ENCODE data around the gene GSC2. TPM values are rescaled to one million over a fixed set of nuclear protein-coding genes. Genes with fewer than 3 reads are reported as not detected.

GSC2 gene
- polyA plus RNA-seq, 1 donor, result not detected

DNA sequence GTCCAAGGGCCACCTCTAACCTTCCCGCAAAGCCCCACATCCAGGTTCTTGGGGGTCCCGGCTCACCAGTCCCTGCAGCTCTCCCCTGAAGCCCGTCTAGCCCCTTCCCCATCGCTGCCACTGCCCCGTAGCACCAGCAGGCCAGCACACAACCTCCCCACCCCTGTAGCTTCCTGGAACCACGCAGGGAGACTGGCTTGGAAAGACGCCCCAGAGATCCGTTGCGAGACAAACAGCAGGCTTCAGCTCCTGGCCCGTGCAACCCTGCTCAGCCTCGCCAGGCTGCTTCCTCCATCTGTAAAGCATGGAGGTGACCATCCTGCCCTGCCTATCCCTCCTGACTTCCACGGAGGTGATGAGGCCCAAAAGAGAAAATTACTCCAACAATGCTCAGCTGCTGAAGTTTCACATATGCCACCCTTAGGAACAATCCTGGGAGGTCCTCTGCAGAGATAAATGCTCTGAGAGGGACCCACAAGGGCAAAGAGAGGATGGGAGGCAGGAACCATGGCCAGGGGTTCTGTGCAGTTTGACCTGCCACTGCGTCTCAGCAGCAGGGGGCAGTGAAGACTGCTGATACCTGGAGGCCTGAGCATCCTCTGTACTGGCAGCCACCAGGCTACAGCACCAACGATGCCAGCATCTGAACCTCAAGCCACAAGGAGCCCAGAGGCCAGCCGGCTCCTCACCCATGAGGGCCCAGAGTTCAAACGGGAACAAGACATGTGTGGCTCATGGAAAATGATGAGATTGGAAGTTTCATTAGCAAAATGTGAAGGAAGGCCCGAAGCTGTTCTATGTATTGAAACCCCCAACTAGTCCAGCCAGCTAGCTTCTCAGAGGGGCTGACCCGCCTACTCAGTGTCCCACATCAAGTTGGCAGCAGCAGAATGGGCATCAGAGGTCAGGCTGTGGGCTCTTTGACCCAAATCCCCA, 44.0 kb downstream of the GSC2 start:
- Histone ChIP-seq H3K36me3 (ENCODE audit: control insufficient read depth, insufficient read depth, low read length) (peaks cover 10% of the 10 kb centered on the region), H3K9me3 (ENCODE audit: control insufficient read depth, low read depth, low read length) (no peaks in the 10 kb centered on the region), H3K27me3 (ENCODE audit: control insufficient read depth, insufficient read depth, low read length) (no peaks in the 10 kb centered on the region), H3K4me1 (ENCODE audit: control insufficient read depth, insufficient read depth, low read length) (peaks cover 8% of the 10 kb centered on the region), H3K27ac (ENCODE audit: low read length) (no peak overlapping the region), H3K4me3 (ENCODE audit: low read length) (no peak overlapping the region)
- DNase-seq, result no peak
- no CpG with 5 or more reads among the region's 18 CpGs for WGBS (ENCODE audit: insufficient coverage, low lambda C conversion rate)

DNA sequence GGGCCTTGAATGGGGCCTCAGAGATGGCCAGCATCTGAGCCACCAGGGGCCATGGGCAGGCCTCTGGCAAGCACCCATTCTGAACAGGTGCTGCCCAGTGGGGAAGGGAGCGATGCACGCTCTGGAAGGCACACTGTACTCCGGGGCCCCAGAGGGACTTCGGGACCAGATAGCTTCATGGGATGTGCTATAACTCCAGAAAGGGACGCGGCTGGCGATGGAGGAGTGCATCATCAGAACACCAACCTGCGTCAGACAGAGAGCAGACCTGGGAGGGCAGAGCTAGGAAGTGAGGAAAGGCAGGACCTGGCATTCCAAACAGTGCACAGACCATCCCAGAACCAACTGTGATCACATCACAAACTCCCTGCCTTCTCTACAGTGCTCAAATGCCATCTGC, 44.6 kb downstream of the GSC2 start:
- H3K4me3 ChIP-seq (ENCODE audit: low read length), result no peak overlapping the region
- peaks cover 8% of the 10 kb centered on the region for H3K4me1 ChIP-seq (ENCODE audit: control insufficient read depth, insufficient read depth, low read length)
- DNase-seq, result no peak
- 90% methylated on average over 2 of the region's 8 CpGs for WGBS (ENCODE audit: insufficient coverage, low lambda C conversion rate)
- no peak overlapping the region for H3K27ac ChIP-seq (ENCODE audit: low read length)
- H3K9me3 ChIP-seq (ENCODE audit: control insufficient read depth, low read depth, low read length), result no peaks in the 10 kb centered on the region
- H3K36me3 ChIP-seq (ENCODE audit: control insufficient read depth, insufficient read depth, low read length), result peaks cover 10% of the 10 kb centered on the region
- H3K27me3 ChIP-seq (ENCODE audit: control insufficient read depth, insufficient read depth, low read length), result no peaks in the 10 kb centered on the region

- no peaks in the 10 kb centered on the region for H3K9me3 ChIP-seq (ENCODE audit: control insufficient read depth, low read depth, low read length)
- no CpG with 5 or more reads among the region's 5 CpGs for WGBS (ENCODE audit: insufficient coverage, low lambda C conversion rate)
- no peak overlapping the region for H3K27ac ChIP-seq (ENCODE audit: low read length)
- H3K4me1 ChIP-seq (ENCODE audit: control insufficient read depth, insufficient read depth, low read length), result no peaks in the 10 kb centered on the region
- peaks cover 10% of the 10 kb centered on the region for H3K36me3 ChIP-seq (ENCODE audit: control insufficient read depth, insufficient read depth, low read length)
- no peak overlapping the region for H3K4me3 ChIP-seq (ENCODE audit: low read length)
- no peak for DNase-seq
- H3K27me3 ChIP-seq (ENCODE audit: control insufficient read depth, insufficient read depth, low read length), result no peaks in the 10 kb centered on the region
Measured at GRCh38 chr22:19103880-19104821, 45.9 kb downstream of the GSC2 start.

DNA sequence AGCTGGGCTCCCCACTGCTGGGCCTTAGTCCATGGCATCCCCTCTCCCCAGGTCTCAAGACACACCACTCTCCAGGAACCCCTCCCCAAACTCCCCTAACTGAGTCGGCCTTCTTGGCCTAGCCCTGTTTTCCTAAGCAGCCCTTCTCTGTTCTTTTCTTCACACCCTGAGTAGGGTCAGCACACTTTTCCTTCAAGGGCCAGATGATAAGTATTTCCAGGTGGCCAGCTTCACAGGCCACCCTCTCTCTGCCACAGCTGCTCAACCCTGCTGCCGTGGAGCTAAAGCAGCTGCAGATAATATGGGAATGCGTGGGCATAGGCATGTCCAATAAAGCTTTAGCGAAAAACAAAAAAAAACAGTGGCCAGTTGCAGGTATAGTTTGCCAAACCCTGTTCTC, 51.9 kb downstream of the GSC2 start:
- no peak overlapping the region for H3K27ac ChIP-seq (ENCODE audit: low read length)
- no CpG with 5 or more reads among the region's 4 CpGs for whole genome bisulfite sequencing (ENCODE audit: insufficient coverage, low lambda C conversion rate)
- peaks cover 4% of the 10 kb centered on the region for H3K36me3 ChIP-seq (ENCODE audit: control insufficient read depth, insufficient read depth, low read length)
- no peak for DNase-seq
- H3K27me3 ChIP-seq (ENCODE audit: control insufficient read depth, insufficient read depth, low read length), result no peaks in the 10 kb centered on the region
- no peaks in the 10 kb centered on the region for H3K4me1 ChIP-seq (ENCODE audit: control insufficient read depth, insufficient read depth, low read length)
- H3K4me3 ChIP-seq (ENCODE audit: low read length), result no peak overlapping the region
- no peaks in the 10 kb centered on the region for H3K9me3 ChIP-seq (ENCODE audit: control insufficient read depth, low read depth, low read length)

GRCh38 chr22:19097518-19097917, 52.6 kb downstream of the GSC2 start:
- Histone ChIP-seq H3K27ac (ENCODE audit: low read length) (no peak overlapping the region), H3K36me3 (ENCODE audit: control insufficient read depth, insufficient read depth, low read length) (peaks cover 4% of the 10 kb centered on the region), H3K27me3 (ENCODE audit: control insufficient read depth, insufficient read depth, low read length) (no peaks in the 10 kb centered on the region), H3K4me3 (ENCODE audit: low read length) (no peak overlapping the region), H3K9me3 (ENCODE audit: control insufficient read depth, low read depth, low read length) (no peaks in the 10 kb centered on the region), H3K4me1 (ENCODE audit: control insufficient read depth, insufficient read depth, low read length) (no peaks in the 10 kb centered on the region)
- no CpG with 5 or more reads among the region's 3 CpGs for WGBS (ENCODE audit: insufficient coverage, low lambda C conversion rate)
- no peak for DNase-seq

Other genes starting within 250 kb of the GSC2 start
- gene DGCR6, start 244.0 kb downstream of the GSC2 start, polyA plus RNA-seq, result 5.9 TPM
- gene PRODH, start 214.0 kb downstream of the GSC2 start, polyA plus RNA-seq, result 197 TPM
- gene DGCR2, start 27.9 kb downstream of the GSC2 start, polyA plus RNA-seq, result 53.1 TPM
- not detected for gene TSSK2, start 19.0 kb downstream of the GSC2 start, polyA plus RNA-seq
- gene ESS2, start 5.6 kb downstream of the GSC2 start, polyA plus RNA-seq, result 10.8 TPM
- gene SLC25A1, start 28.4 kb upstream of the GSC2 start, polyA plus RNA-seq, result 164 TPM
- gene CLTCL1, start 141.4 kb upstream of the GSC2 start, polyA plus RNA-seq, result 2.2 TPM